T-cell (primary cell): ENCODE results near the gene AKAP13. TPM values are rescaled to one million over a fixed set of nuclear protein-coding genes. Genes with fewer than 3 reads are reported as not detected.
A peak's percentile ranks its signal among the peaks of the same experiment; 100 is the strongest.

Source experiments
- ATAC-seq, 4 experiments: fragments of 200-7000 bp in 3 of 4; fragments of 150-1000 bp in 1 of 4; cut with Tn5 transposase; replicated peaks in 1 of 4; 1 replicate in 3 of 4; 2 replicates in 1 of 4; pipeline ENCODE4 v1.10.0; 2021; ENCODE audit warnings: moderate library complexity in 3 of 4, mild to moderate bottlenecking in 2 of 4, moderate number of reproducible peaks in 1 of 4
- CTCF ChIA-PET, 2 donors: fragments of 300-600 bp; sonication (Branson Sonifier 250); formaldehyde crosslinking; loops; one replicate each; lab custom pipeline; 2022; ENCODE audit warnings: antibody characterized with exemption in 2 of 2; lab: Charles Lee
- POLR2A ChIA-PET, 2 donors: fragments of 300-600 bp; sonication (Branson Sonifier 250); formaldehyde crosslinking; loops; one replicate each; lab custom pipeline; 2022; ENCODE audit warnings: antibody characterized with exemption in 2 of 2; lab: Charles Lee
- DNase-seq, 35 experiments: peaks; one replicate each; pipeline versions ENCODE4 v3.0.0 to v3.0.0-alpha.2; 2013 to 2023
- H3K27ac ChIP-seq: one replicate; pipeline ENCODE4 v1.5.1; 2013; ENCODE audit warnings: low read length
- H3K27me3 ChIP-seq, 2 experiments: replicated peaks in 1 of 2; 1 replicate in 1 of 2; 2 replicates in 1 of 2; pipeline versions ENCODE4 v1.6.1 to v1.7.0; 2013; ENCODE audit warnings: low read length in 1 of 2, mixed read lengths in 1 of 2; ENCODE audit not compliant: control insufficient read depth in 2 of 2, insufficient read depth in 2 of 2; ENCODE audit errors: extremely low read depth in 1 of 2
- H3K36me3 ChIP-seq, 2 donors: 1 replicate in 1 of 2; 2 replicates in 1 of 2; pipeline versions ENCODE4 v1.6.1 to v1.7.0; 2013; ENCODE audit warnings: low read length in 1 of 2; ENCODE audit not compliant: control insufficient read depth in 2 of 2, insufficient read depth in 1 of 2; ENCODE audit errors: extremely low read depth in 1 of 2
- H3K4me1 ChIP-seq, 2 experiments: 1 replicate in 1 of 2; 2 replicates in 1 of 2; pipeline versions ENCODE4 v1.6.1 to v1.7.0; 2013; ENCODE audit warnings: low read length in 2 of 2, mixed read lengths in 1 of 2; ENCODE audit not compliant: insufficient read depth in 2 of 2, control insufficient read depth in 1 of 2; ENCODE audit errors: extremely low read depth in 1 of 2
- H3K4me3 ChIP-seq, 2 donors: 1 replicate in 1 of 2; 2 replicates in 1 of 2; pipeline versions ENCODE4 v1.5.1 to v1.7.0; 2013; ENCODE audit warnings: mild to moderate bottlenecking in 2 of 2, low read length in 1 of 2, moderate library complexity in 1 of 2; ENCODE audit not compliant: control insufficient read depth in 1 of 2; ENCODE audit errors: extremely low read depth in 1 of 2
- H3K9me3 ChIP-seq: 2 replicates; pipeline ENCODE4 v1.7.0; 2013
- H3K27ac Mint-ChIP-seq, 2 donors: one replicate each; pipeline ENCODE4 v1.8.0; 2020 to 2021; ENCODE audit warnings: mild to moderate bottlenecking in 2 of 2, mixed read lengths in 2 of 2
- H3K27me3 Mint-ChIP-seq, 2 donors: one replicate each; pipeline ENCODE4 v1.8.0; 2021 to 2022; ENCODE audit warnings: mixed read lengths in 2 of 2
- H3K36me3 Mint-ChIP-seq: one replicate; pipeline ENCODE4 v1.8.0; 2021; ENCODE audit warnings: mixed read lengths
- H3K4me1 Mint-ChIP-seq, 3 donors: one replicate each; pipeline ENCODE4 v1.8.0; 2020 to 2022; ENCODE audit warnings: mixed read lengths in 3 of 3, mild to moderate bottlenecking in 1 of 3
- H3K4me3 Mint-ChIP-seq, 3 donors: one replicate each; pipeline ENCODE4 v1.8.0; 2020 to 2022; ENCODE audit warnings: mild to moderate bottlenecking in 3 of 3, mixed read lengths in 3 of 3, moderate library complexity in 3 of 3
- H3K9me3 Mint-ChIP-seq, 3 donors: one replicate each; pipeline ENCODE4 v1.8.0; 2020 to 2022; ENCODE audit warnings: mixed read lengths in 3 of 3
- WGBS: methylation state at CpG from one replicate; pipeline ENCODE4 v1.1.5; 2013; ENCODE audit warnings: missing lambda C conversion rate; ENCODE audit not compliant: insufficient coverage; 5-methylcytosine and 5-hydroxymethylcytosine counted together
- total RNA-seq, 35 experiments: library from RNA in 6 of 35; stranded (reverse) in 6 of 35; fragments of 120-200 nt in 1 of 35; gene quantifications; one replicate each; pipeline versions ENCODE4 v1.2.1 to v1.2.4 and lab custom pipeline; 2013 to 2026

The AKAP13 gene
- total RNA-seq, 5 donors from 2014 or later (not counting 1 experiment from before 2014, with no cell fraction given) = 232 to 391 (median 281) TPM

- H3K9me3 Mint-ChIP-seq = no peaks in the 10 kb centered on the region
- no peaks in the 10 kb centered on the region for H3K9me3 ChIP-seq
- H3K4me1 ChIP-seq = peaks cover 15 to 26% of the 10 kb centered on the region in 2 experiments
- DNase-seq (peak; percentile 15 to 68 (median 42)), ATAC-seq (peak; percentile 45 to 48 (median 46))
- no peaks in the 10 kb centered on the region for H3K36me3 ChIP-seq
- peak overlapping the region; percentile 69 for H3K27ac ChIP-seq
- ChIA-PET CTCF (interaction anchor here in 1 of 2 donors (0.6 to 2.8 kb wide), 7 partner anchors 20 to 84 kb away, joined by 3 to 35 read pairs (median 6); no protein-coding TSS in a partner anchor), POLR2A (interaction anchor here (0.5 to 1.9 kb wide), 18 partner anchors 13 to 356 kb away, joined by 3 to 22 read pairs (median 7); no protein-coding TSS in a partner anchor)
- H3K4me3 Mint-ChIP-seq = peak overlapping the region; percentile 83 to 91 (median 88)
- H3K27me3 ChIP-seq = no peaks in the 10 kb centered on the region
- peak overlapping the region; percentile 70 to 78 for H3K4me3 ChIP-seq
- H3K27ac Mint-ChIP-seq = peak overlapping the region; percentile 86 to 88
- peaks cover 3% of the 10 kb centered on the region for H3K36me3 Mint-ChIP-seq
- WGBS = under 1% methylated on average over 71 of the region's 89 CpGs
- H3K27me3 Mint-ChIP-seq = no peaks in the 10 kb centered on the region
- H3K4me1 Mint-ChIP-seq = peaks cover 62 to 63% (median 62%) of the 10 kb centered on the region in 3 donors
Observed at GRCh38 chr15:85380812-85381642, 624 bp downstream of the AKAP13 start.

DNA sequence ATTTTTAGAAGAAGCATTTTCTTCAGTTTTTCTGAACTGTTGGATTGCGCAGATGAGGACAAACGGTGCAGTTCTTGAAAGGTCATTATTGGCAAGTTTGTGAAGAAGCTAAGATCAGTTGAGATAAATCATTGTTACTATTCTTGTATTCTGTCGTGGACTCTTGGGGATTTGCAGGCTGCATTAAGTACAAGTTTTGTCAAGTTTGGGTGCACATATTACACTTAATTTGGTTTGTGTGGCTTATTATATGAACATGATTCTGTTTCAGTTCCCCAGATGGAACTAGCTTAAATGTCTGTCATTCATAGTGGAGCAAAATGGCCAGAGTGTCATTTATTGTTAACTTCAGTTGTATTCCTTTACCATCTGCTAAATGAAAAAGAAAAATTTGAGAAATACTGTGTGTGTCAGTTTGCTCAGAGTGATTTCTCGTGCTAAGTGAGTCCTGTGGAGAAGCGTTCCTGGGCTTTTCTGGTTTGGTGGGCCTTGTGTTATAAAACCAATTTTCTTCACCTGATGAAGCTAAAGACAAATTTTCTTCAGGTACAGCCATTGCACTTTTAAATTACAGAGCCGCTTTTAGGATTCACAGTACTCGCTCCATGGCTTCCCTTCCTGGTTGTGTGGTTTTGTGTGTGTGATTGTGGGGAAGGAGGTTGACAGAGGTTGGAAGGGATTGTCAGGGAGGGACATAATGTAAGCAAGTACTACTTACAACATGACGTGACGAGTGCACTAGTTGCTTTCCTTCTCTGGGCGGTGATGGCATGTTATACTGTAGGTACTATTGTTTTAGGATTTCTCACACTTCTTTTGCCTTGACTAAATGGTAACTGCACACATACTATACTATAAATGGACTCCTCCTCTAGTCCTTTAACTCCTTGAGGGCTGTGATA, 1.7 kb downstream of the AKAP13 start:
- DNase-seq = peak in 1 of 35 experiments; percentile 19
- H3K27ac Mint-ChIP-seq = peak overlapping the region; percentile 77 to 85
- H3K4me3 ChIP-seq = peak overlapping the region; percentile 70 to 78
- H3K4me3 Mint-ChIP-seq = peak overlapping the region; percentile 83 to 88 (median 86)
- peaks cover 64 to 68% (median 65%) of the 10 kb centered on the region in 3 donors for H3K4me1 Mint-ChIP-seq
- no peaks in the 10 kb centered on the region for H3K27me3 Mint-ChIP-seq
- no peaks in the 10 kb centered on the region for H3K27me3 ChIP-seq
- CTCF ChIA-PET = interaction anchor here in 1 of 2 donors (1.0 to 2.1 kb wide), 2 partner anchors 31 to 32 kb away, joined by 3 to 5 read pairs; no protein-coding TSS in a partner anchor
- H3K9me3 ChIP-seq = no peaks in the 10 kb centered on the region
- H3K36me3 ChIP-seq = no peaks in the 10 kb centered on the region
- peaks cover 3% of the 10 kb centered on the region for H3K36me3 Mint-ChIP-seq
- no peak for ATAC-seq
- POLR2A ChIA-PET = interaction anchor here in 1 of 2 donors (0.8 kb wide), 1 partner anchor 22 kb away, joined by 4 read pairs; no protein-coding TSS in a partner anchor
- H3K4me1 ChIP-seq = peaks cover 15 to 26% of the 10 kb centered on the region in 2 experiments
- H3K9me3 Mint-ChIP-seq = no peaks in the 10 kb centered on the region
- no peak overlapping the region for H3K27ac ChIP-seq
- 90% methylated on average over 2 of the region's 10 CpGs for WGBS

- no CpG with 5 or more reads among the region's 4 CpGs for WGBS
- Histone ChIP-seq H3K27ac (no peak overlapping the region), H3K36me3 (no peaks in the 10 kb centered on the region), H3K4me3 (no peak overlapping the region), H3K9me3 (no peaks in the 10 kb centered on the region), H3K27me3 (no peaks in the 10 kb centered on the region), H3K4me1 (peaks cover 15 to 29% of the 10 kb centered on the region in 2 experiments)
- Mint-ChIP-seq H3K36me3 (peaks cover 7% of the 10 kb centered on the region), H3K27me3 (no peaks in the 10 kb centered on the region), H3K4me3 (peak overlapping the region; percentile 67 to 88 (median 83)), H3K9me3 (no peaks in the 10 kb centered on the region), H3K27ac (peak overlapping the region; percentile 77 to 85), H3K4me1 (peaks cover 60 to 66% (median 65%) of the 10 kb centered on the region in 3 donors)
- ATAC-seq (no peak), DNase-seq (no peak)
- CTCF ChIA-PET = interaction anchor here in 1 of 2 donors (0.9 to 2.1 kb wide), 5 partner anchors 17 to 92 kb away, joined by 3 to 5 read pairs (median 4); no protein-coding TSS in a partner anchor
- POLR2A ChIA-PET = no interaction called here
Observed at GRCh38 chr15:85382942-85383341, 2.5 kb downstream of the AKAP13 start.

- H3K9me3 ChIP-seq = no peaks in the 10 kb centered on the region
- ATAC-seq (no peak), DNase-seq (peak in 1 of 35 experiments; percentile 24)
- no peak overlapping the region for H3K4me3 ChIP-seq
- Mint-ChIP-seq H3K4me3 (peak overlapping the region; percentile 67 to 88 (median 83)), H3K27ac (peak overlapping the region; percentile 74 to 85), H3K27me3 (no peaks in the 10 kb centered on the region), H3K4me1 (peaks cover 60 to 63% (median 61%) of the 10 kb centered on the region in 3 donors), H3K9me3 (no peaks in the 10 kb centered on the region), H3K36me3 (peaks cover 7% of the 10 kb centered on the region)
- H3K27me3 ChIP-seq = no peaks in the 10 kb centered on the region
- ChIA-PET POLR2A (interaction anchor here in 1 of 2 donors (1.0 kb wide), 1 partner anchor 14 kb away, joined by 3 read pairs; no protein-coding TSS in a partner anchor), CTCF (interaction anchor here in 1 of 2 donors (0.9 to 2.1 kb wide), 5 partner anchors 17 to 92 kb away, joined by 3 to 5 read pairs (median 4); no protein-coding TSS in a partner anchor)
- H3K27ac ChIP-seq = no peak overlapping the region
- H3K4me1 ChIP-seq = peaks cover 15 to 28% of the 10 kb centered on the region in 2 experiments
- H3K36me3 ChIP-seq = no peaks in the 10 kb centered on the region
- WGBS = 63% methylated on average over 2 of the region's 2 CpGs
Observed at GRCh38 chr15:85383470-85384148, 3.2 kb downstream of the AKAP13 start.

GRCh38 chr15:85386261-85386660, 5.9 kb downstream of the AKAP13 start:
- CTCF ChIA-PET = interaction anchor here in 1 of 2 donors (0.9 kb wide), 1 partner anchor 55 kb away, joined by 3 read pairs; no protein-coding TSS in a partner anchor
- WGBS = no CpG with 5 or more reads among the region's 7 CpGs
- no peak for ATAC-seq

More at GRCh38 chr15:85386261-85386660, 5.9 kb downstream of the AKAP13 start:
- Histone ChIP-seq H3K9me3 (no peaks in the 10 kb centered on the region), H3K36me3 (no peaks in the 10 kb centered on the region), H3K4me1 (peaks cover 7 to 20% of the 10 kb centered on the region in 2 experiments), H3K27me3 (no peaks in the 10 kb centered on the region), H3K27ac (no peak overlapping the region), H3K4me3 (no peak overlapping the region)
- peaks cover 51 to 53% (median 51%) of the 10 kb centered on the region in 3 donors for H3K4me1 Mint-ChIP-seq
- POLR2A ChIA-PET = interaction anchor here in 1 of 2 donors (0.7 kb wide), 1 partner anchor 195 kb away, joined by 3 read pairs; no protein-coding TSS in a partner anchor
- no peaks in the 10 kb centered on the region for H3K27me3 Mint-ChIP-seq
- no peaks in the 10 kb centered on the region for H3K9me3 Mint-ChIP-seq
- peaks cover 7% of the 10 kb centered on the region for H3K36me3 Mint-ChIP-seq
- no peak for DNase-seq
- H3K27ac Mint-ChIP-seq = no peak overlapping the region
- H3K4me3 Mint-ChIP-seq = no peak overlapping the region
